Inferior parietal cortex (tissue), 1 donor: Measurements from ENCODE around the gene ZSWIM5.
"Not testable (repeated sequence)": the region's sequence is repeated elsewhere in the genome, so short reads cannot be mapped to it uniquely, and the experiment has no call there.

Experiments
- DNase-seq: peaks from one replicate; pipeline ENCODE4 v3.0.0-alpha.2; 2016; ENCODE audit errors: extremely low spot score

ZSWIM5 gene

GRCh38 chr1:45205011-45205909 lies 1.1 kb downstream of the ZSWIM5 start:
- DNase-seq = peak; percentile 44

- DNase-seq = no peak
Observed at GRCh38 chr1:45200906-45201500, 5.4 kb downstream of the ZSWIM5 start.

- no peak for DNase-seq
Observed at GRCh38 chr1:45200435-45200834, 6.0 kb downstream of the ZSWIM5 start.

- no peak for DNase-seq
Observed at GRCh38 chr1:45198185-45198584, 8.2 kb downstream of the ZSWIM5 start.

- no peak for DNase-seq
Observed at GRCh38 chr1:45196863-45197262, 9.5 kb downstream of the ZSWIM5 start.

GRCh38 chr1:45191418-45191783 lies 15.0 kb downstream of the ZSWIM5 start:
- DNase-seq = no peak

- no peak for DNase-seq
Observed at GRCh38 chr1:45187725-45188124, 18.7 kb downstream of the ZSWIM5 start.

GRCh38 chr1:45179918-45180519 lies 26.4 kb downstream of the ZSWIM5 start:
- not testable (repeated sequence) for DNase-seq

GRCh38 chr1:45177452-45177851 lies 29.0 kb downstream of the ZSWIM5 start:
- no peak for DNase-seq

GRCh38 chr1:45172764-45173163 lies 33.6 kb downstream of the ZSWIM5 start:
- DNase-seq = no peak

- no peak for DNase-seq
Observed at GRCh38 chr1:45172005-45172404, 34.4 kb downstream of the ZSWIM5 start.

GRCh38 chr1:45171575-45171974 lies 34.8 kb downstream of the ZSWIM5 start:
- no peak for DNase-seq

- no peak for DNase-seq
Observed at GRCh38 chr1:45170151-45170742, 36.2 kb downstream of the ZSWIM5 start.

- not testable (repeated sequence) for DNase-seq
Observed at GRCh38 chr1:45167947-45168346, 38.5 kb downstream of the ZSWIM5 start.

GRCh38 chr1:45164307-45164706 lies 42.1 kb downstream of the ZSWIM5 start:
- DNase-seq = not testable (repeated sequence)

- DNase-seq = not testable (repeated sequence)
Observed at GRCh38 chr1:45163111-45163510, 43.3 kb downstream of the ZSWIM5 start.

GRCh38 chr1:45162041-45163035 lies 44.1 kb downstream of the ZSWIM5 start:
- not testable (repeated sequence) for DNase-seq

GRCh38 chr1:45155957-45156356 lies 50.4 kb downstream of the ZSWIM5 start:
- no peak for DNase-seq

- DNase-seq = no peak
Observed at GRCh38 chr1:45155423-45155822, 51.0 kb downstream of the ZSWIM5 start.

- DNase-seq = no peak
Observed at GRCh38 chr1:45152126-45152525, 54.3 kb downstream of the ZSWIM5 start.

- no peak for DNase-seq
Observed at GRCh38 chr1:45148209-45148825, 58.1 kb downstream of the ZSWIM5 start.
